Ishikawa (cell line): Measurements from ENCODE around the gene TMEM61.
A peak's percentile ranks its signal among the peaks of the same experiment; 100 is the strongest.

ENCODE experiments used
- CEBPB ChIP-seq: IDR thresholded peaks from 2 replicates; pipeline ENCODE4 v1.6.1; 2012
- CREB1 ChIP-seq: IDR thresholded peaks from 2 replicates; pipeline ENCODE4 v1.6.1; 2012; ENCODE audit warnings: low read depth
- EGR1 ChIP-seq: IDR thresholded peaks from 2 replicates; pipeline ENCODE4 v1.6.1; 2012
- EP300 ChIP-seq: IDR thresholded peaks from 2 replicates; pipeline ENCODE4 v1.6.1; 2012; ENCODE audit warnings: borderline replicate concordance
- FOXM1 ChIP-seq: IDR thresholded peaks from 2 replicates; pipeline ENCODE4 v1.6.1; 2012; ENCODE audit warnings: low read depth, borderline replicate concordance
- NFIC ChIP-seq: IDR thresholded peaks from 2 replicates; pipeline ENCODE4 v1.6.1; 2012
- RAD21 ChIP-seq: IDR thresholded peaks from 2 replicates; pipeline ENCODE4 v1.6.1; 2012; ENCODE audit warnings: low read depth
- REST ChIP-seq: IDR thresholded peaks from 2 replicates; pipeline ENCODE4 v1.6.1; 2012; ENCODE audit warnings: low read depth, mild to moderate bottlenecking
- TAF1 ChIP-seq: IDR thresholded peaks from 2 replicates; pipeline ENCODE4 v1.6.1; 2012; ENCODE audit warnings: low read depth, mild to moderate bottlenecking
- TCF12 ChIP-seq: IDR thresholded peaks from 2 replicates; pipeline ENCODE4 v1.6.1; 2012; ENCODE audit warnings: low read depth
- TEAD4 ChIP-seq: IDR thresholded peaks from 2 replicates; pipeline ENCODE4 v1.6.1; 2012
- USF1 ChIP-seq: IDR thresholded peaks from 2 replicates; pipeline ENCODE4 v1.6.1; 2012
- YY1 ChIP-seq: IDR thresholded peaks from 2 replicates; pipeline ENCODE4 v1.6.1; 2012; ENCODE audit warnings: low read depth
- ZBTB7A ChIP-seq: IDR thresholded peaks from 2 replicates; pipeline ENCODE4 v1.6.1; 2012; ENCODE audit warnings: low read depth
- TF ChIP-seq, protein P1 (sequence below): IDR thresholded peaks from 2 replicates; pipeline ENCODE4 v1.6.1; 2012

TMEM61 gene

GRCh38 chr1:54950369-54951163 lies 29.9 kb upstream of the TMEM61 start:
- TF ChIP-seq ZBTB7A (no peak), CREB1 (no peak), USF1 (no peak), RAD21 (peak; percentile 97), FOXM1 (no peak), EP300 (no peak), YY1 (peak; percentile 73; the same call in 1 of the 2 replicates), NFIC (no peak; the same call in 1 of the 2 replicates), REST (no peak), TCF12 (no peak), TAF1 (peak; percentile 47; the same call in 1 of the 2 replicates), CEBPB (0 out of 2 replicates have a peak, but pooled peaks have one; percentile 26), TEAD4 (no peak), EGR1 (no peak)
- TF ChIP-seq, protein P1, sequence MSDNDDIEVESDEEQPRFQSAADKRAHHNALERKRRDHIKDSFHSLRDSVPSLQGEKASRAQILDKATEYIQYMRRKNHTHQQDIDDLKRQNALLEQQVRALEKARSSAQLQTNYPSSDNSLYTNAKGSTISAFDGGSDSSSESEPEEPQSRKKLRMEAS = no peak; the same call in 1 of the 2 replicates

- TF ChIP-seq, protein P1 = no peak
- TF ChIP-seq CREB1 = no peak
These were observed 28.6 kb upstream of the TMEM61 start for GRCh38 chr1:54951810-54952226.

GRCh38 chr1:54952950-54953718 lies 27.3 kb upstream of the TMEM61 start:
- TF ChIP-seq USF1 (peak; percentile 64), TCF12 (no peak), FOXM1 (no peak)

DNA sequence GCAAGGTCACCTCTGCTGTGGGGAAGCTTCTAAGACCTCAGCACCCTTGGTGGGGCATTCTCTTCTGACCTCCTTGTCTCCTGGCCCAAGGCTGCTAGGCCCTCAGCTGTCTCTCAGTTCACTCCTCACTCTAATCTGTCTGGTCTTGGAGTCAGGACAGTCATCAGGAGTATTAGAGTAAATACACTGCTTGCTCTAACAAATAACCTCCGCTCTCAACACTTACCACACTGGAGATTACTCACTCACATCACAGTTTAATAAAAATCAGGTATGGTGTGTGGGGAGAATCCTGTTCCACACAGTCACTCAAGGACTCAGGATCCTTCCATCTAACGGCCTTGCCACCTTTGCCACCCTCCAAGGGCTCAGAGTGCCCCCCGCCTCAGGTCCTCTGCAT lies 26.6 kb upstream of the TMEM61 start:
- TF ChIP-seq YY1 (no peak), TEAD4 (no peak), NFIC (no peak), EGR1 (no peak), EP300 (no peak), CREB1 (no peak), REST (no peak), FOXM1 (no peak), TAF1 (no peak), TCF12 (no peak), CEBPB (no peak), USF1 (no peak), ZBTB7A (no peak), RAD21 (no peak)
- TF ChIP-seq, protein P1 = no peak

GRCh38 chr1:54955359-54955758 lies 25.1 kb upstream of the TMEM61 start:
- no peak for TF ChIP-seq CREB1
- TF ChIP-seq NFIC = peak; percentile 56
- TF ChIP-seq FOXM1 = 0 out of 2 replicates have a peak, but pooled peaks have one; percentile 32
- no peak for TF ChIP-seq REST
- TF ChIP-seq CEBPB = no peak
- peak; percentile 40; the same call in 1 of the 2 replicates for TF ChIP-seq TEAD4
